ENCODE results near the gene ZBTB2.

Gene ZBTB2

GRCh38 chr6:151417477-151417876 is 26.1 kb upstream of the ZBTB2 start:
- H3K4me3 ChIP-seq (ENCODE audit: low read length), result no peak overlapping the region
- no peak for TF ChIP-seq CTCF (IDR thresholded peaks at IDR 0.05; ENCODE audit: insufficient read depth, low read depth, low read length, missing control alignments)
- DNase-seq (ENCODE audit: low read depth), result no peak

DNA sequence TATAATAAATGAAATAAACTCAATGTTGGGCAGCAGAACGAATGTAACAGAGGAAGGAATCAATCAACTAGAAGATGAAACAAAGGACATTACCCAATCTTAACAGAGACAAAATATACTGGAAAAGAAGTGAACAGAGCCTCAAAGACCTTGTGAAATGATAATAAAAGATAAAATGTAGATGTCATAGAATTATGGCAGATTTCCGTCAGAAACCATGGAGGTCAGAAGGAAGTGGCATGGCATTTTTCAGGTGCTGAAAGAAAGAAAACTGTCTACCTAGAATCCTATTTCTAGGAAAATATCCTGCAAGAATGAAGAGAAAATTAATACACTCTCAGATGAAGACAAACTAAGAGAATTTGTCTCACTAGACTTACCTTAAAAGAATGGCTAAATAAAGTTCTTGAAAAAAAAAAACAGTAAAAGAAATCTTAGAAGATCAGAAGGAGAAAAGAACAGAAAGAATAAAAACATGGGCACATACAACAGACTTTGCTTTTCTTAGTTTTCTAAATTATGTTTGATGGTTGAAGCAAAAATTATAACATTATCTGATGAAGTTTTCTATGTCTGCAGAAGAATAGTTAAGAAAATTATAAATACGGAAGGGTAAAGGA is 23.4 kb upstream of the ZBTB2 start:
- no peak for DNase-seq (ENCODE audit: low read depth)
- H3K4me3 ChIP-seq (ENCODE audit: low read length), result no peak overlapping the region
- TF ChIP-seq CTCF (IDR thresholded peaks at IDR 0.05; ENCODE audit: insufficient read depth, low read depth, low read length, missing control alignments), result no peak

DNA sequence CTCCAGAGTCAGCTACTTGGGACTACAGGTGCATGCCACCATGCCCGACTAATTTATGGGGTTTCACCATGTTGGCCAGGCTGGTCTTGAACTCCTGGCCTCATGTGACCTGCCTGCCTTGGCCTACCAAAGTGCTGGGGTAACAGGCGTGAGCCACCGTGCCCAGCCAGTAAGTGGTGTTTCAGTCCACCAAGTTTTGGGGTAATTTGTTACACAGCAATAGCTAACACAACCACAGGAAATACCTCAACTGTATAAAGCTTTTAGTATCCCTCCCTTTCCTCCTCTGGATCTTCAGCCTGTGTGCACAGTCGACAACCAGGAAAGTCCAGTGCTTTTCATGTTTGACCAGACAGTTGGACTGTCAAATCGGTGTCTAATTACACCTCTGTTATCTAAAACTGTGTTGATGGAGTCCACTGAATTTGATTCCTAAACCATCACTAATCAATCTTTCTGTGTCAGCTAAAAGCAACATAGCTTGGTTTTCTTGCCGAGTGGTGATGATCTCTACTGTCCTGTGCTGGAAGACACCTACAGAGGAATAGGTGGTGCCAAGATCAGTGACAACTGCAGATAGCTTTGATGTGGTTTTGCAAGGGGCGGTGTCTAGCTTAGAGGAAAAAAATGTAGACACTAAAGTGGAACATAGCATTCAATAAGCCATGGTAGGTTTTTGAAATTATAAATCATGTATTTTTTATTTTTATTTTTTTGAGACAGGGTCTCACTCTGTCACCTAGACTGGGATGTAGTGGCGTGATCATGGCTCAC is 22.2 kb upstream of the ZBTB2 start:
- DNase-seq (ENCODE audit: low read depth), result no peak
- TF ChIP-seq CTCF (IDR thresholded peaks at IDR 0.05; ENCODE audit: insufficient read depth, low read depth, low read length, missing control alignments), result no peak
- H3K4me3 ChIP-seq (ENCODE audit: low read length), result no peak overlapping the region

DNA sequence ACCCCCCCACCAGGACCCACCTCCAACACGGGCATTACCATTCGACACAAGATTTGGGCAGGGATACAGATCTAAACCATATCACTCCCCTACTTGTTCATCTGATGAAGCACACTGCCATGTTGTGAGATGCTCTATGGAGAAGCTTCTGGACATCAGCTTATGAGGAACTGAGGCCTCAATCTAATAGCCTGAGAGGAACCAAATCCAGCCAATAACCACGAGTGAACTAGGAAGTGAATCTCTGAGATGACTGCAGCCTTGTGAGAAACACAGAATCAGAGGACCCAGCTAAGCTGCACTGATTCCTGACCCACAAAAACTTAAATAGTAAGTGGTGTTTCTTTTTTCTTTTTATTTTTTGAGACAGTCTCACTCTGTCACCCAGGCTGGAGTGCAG is 21.6 kb upstream of the ZBTB2 start:
- no peak for DNase-seq (ENCODE audit: low read depth)
- no peak for TF ChIP-seq CTCF (IDR thresholded peaks at IDR 0.05; ENCODE audit: insufficient read depth, low read depth, low read length, missing control alignments)
- H3K4me3 ChIP-seq (ENCODE audit: low read length), result no peak overlapping the region

GRCh38 chr6:151409679-151410078 is 18.3 kb upstream of the ZBTB2 start:
- no peak for DNase-seq (ENCODE audit: low read depth)
- no peak overlapping the region for H3K4me3 ChIP-seq (ENCODE audit: low read length)
- no peak for TF ChIP-seq CTCF (IDR thresholded peaks at IDR 0.05; ENCODE audit: insufficient read depth, low read depth, low read length, missing control alignments)

DNA sequence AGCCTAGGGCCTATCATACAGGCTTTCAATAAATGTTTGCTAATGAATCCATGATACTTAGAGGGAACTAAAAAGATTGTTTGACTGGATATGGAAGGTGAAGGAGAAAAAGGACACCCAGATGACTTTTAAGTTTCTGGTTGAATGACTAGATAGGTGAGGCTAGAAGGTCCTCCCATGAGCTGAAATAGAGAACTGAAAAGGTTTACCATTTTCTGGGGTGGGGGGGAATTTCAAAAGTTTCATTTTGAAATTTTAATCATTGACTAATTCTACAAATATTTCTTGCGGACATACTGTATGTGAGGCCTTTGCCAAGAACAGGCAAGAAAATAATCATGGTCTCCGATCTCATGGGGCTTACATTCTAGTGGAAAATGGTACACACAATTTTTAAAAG is 17.9 kb upstream of the ZBTB2 start:
- H3K4me3 ChIP-seq (ENCODE audit: low read length), result no peak overlapping the region
- no peak for TF ChIP-seq CTCF (IDR thresholded peaks at IDR 0.05; ENCODE audit: insufficient read depth, low read depth, low read length, missing control alignments)
- no peak for DNase-seq (ENCODE audit: low read depth)

DNA sequence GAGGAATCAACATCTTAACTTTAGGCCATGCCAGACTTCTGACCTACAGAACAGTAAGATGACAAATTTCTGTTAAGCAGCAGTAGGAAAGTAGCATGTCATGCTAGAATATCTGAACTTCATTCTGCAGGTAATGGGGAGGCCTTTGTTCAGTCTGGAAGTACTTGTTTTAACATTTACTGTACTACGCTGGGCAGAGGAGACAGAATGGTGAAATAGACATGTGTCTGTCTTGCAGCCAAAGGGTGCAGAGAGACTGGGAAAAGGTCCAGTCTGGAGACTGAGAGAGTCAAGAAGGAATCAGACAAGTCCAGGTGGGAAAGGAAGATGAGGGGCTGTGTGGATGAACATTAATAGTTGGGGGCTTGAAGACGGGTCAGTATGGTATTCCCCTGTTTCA is 17.5 kb upstream of the ZBTB2 start:
- H3K4me3 ChIP-seq (ENCODE audit: low read length), result no peak overlapping the region
- TF ChIP-seq CTCF (IDR thresholded peaks at IDR 0.05; ENCODE audit: insufficient read depth, low read depth, low read length, missing control alignments), result no peak
- DNase-seq (ENCODE audit: low read depth), result no peak
